HEK293T (cell line): ENCODE data around the gene TNIP1.

Source experiments
- ARNT ChIP-seq: fragments of 450-650 bp; IDR thresholded peaks from 2 replicates; pipeline ENCODE4 v1.6.1; 2017; ENCODE audit warnings: mild to moderate bottlenecking
- FOXA1 ChIP-seq: fragments of 450-650 bp; IDR thresholded peaks from 2 replicates; pipeline ENCODE4 v1.6.1; 2016; ENCODE audit warnings: mild to moderate bottlenecking
- FOXK2 ChIP-seq: fragments of 450-650 bp; IDR thresholded peaks from 2 replicates; pipeline ENCODE4 v1.6.1; 2016; ENCODE audit warnings: mild to moderate bottlenecking
- HDGF ChIP-seq: fragments of 450-650 bp; IDR thresholded peaks from 2 replicates; pipeline ENCODE4 v1.6.1; 2017; ENCODE audit warnings: antibody characterized with exemption, borderline replicate concordance
- LEF1 ChIP-seq: fragments of 450-650 bp; IDR thresholded peaks from 2 replicates; pipeline ENCODE4 v1.6.1; 2017; ENCODE audit warnings: mild to moderate bottlenecking, borderline replicate concordance
- SP1 ChIP-seq: fragments of 450-650 bp; IDR thresholded peaks from 2 replicates; pipeline ENCODE4 v1.6.1; 2017
- SUZ12 ChIP-seq: fragments of 450-650 bp; IDR thresholded peaks from 2 replicates; pipeline ENCODE4 v1.6.1; 2016; ENCODE audit warnings: mild to moderate bottlenecking
- TF ChIP-seq, protein P1 (sequence below): fragments of 450-650 bp; IDR thresholded peaks from 2 replicates; pipeline ENCODE4 v1.6.1; 2016

DNA sequence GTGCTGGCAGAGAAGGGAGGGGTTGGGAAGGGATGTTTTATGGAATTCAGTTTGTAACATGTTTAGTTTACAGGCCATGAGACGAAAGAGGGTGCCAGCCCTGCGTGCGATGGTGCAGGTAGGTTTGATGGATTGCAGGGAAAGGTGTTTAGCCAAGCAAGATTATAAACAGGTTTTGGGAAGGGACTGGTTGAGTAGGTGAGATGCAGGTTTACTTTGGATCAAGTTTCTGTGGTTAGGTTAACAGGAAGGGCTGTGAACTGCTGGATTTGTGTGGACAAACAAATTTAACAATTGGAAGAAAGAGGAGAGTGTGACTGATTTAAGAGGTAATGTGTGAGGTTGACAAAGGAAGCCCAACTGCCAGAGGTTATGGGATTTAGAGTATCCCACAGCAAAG is 93.1 kb downstream of the TNIP1 start:
- no peak for TF ChIP-seq ARNT
- no peak for TF ChIP-seq FOXA1
- no peak for TF ChIP-seq FOXK2
- no peak for TF ChIP-seq LEF1
- no peak for TF ChIP-seq SUZ12
- TF ChIP-seq HDGF: no peak
- TF ChIP-seq, protein P1, sequence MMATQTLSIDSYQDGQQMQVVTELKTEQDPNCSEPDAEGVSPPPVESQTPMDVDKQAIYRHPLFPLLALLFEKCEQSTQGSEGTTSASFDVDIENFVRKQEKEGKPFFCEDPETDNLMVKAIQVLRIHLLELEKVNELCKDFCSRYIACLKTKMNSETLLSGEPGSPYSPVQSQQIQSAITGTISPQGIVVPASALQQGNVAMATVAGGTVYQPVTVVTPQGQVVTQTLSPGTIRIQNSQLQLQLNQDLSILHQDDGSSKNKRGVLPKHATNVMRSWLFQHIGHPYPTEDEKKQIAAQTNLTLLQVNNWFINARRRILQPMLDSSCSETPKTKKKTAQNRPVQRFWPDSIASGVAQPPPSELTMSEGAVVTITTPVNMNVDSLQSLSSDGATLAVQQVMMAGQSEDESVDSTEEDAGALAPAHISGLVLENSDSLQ: no peak
- TF ChIP-seq SP1: no peak
